ENCODE results near the gene NKX2-3.
A peak's percentile ranks its signal among the peaks of the same experiment; 100 is the strongest.

The NKX2-3 gene

DNA sequence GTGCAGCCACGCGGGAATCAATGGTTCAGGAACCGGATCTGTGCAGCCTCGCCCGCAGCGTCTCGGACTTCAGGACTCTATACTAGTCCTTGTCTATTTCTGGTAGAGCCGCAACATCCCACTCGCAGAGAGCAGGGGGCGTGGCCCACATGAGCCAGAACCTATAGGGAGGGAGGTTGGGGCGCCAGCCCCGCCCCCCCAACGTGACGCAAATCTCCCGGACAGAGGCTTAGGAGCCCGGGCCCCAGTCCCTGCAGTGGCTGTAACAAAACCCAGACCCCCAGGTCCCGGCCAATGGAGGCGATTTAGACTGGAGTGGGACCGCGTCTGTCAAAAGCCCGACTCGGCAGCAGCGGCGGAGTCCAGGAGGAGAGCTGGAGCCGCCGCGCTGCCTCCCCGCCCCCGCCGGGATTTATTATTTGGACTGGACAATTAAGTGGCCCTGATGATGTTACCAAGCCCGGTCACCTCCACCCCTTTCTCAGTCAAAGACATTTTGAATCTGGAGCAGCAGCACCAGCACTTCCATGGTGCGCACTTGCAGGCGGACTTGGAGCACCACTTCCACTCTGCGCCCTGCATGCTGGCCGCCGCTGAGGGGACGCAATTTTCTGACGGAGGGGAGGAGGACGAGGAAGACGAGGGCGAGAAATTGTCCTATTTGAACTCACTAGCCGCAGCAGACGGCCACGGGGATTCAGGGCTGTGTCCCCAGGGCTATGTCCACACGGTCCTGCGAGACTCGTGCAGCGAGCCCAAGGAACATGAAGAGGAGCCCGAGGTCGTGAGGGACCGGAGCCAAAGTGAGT lies at the start of gene NKX2-3:
NKX2-3 (plus strand) TSS at position 256 of the 809 bp plus-strand sequence; CDS start at position 446, 190 bp downstream.
- peaks cover 100% of the 10 kb centered on the region for H3K27me3 ChIP-seq (ENCODE audit: control insufficient read depth, insufficient read depth, low read length)
- no peaks in the 10 kb centered on the region for H3K9me3 ChIP-seq (ENCODE audit: control insufficient read depth, insufficient read depth, low read depth, low read length)
- peak within 1 kb of the TSS; percentile 33 for H3K4me3 ChIP-seq (ENCODE audit: low read depth, low read length)
- no peak within 1 kb of the TSS for H3K9ac ChIP-seq (ENCODE audit: low read length)
- peaks cover 38% of the 10 kb centered on the region for H3K4me1 ChIP-seq (ENCODE audit: control insufficient read depth, insufficient read depth, low read length)
- H3K27ac ChIP-seq (ENCODE audit: low read depth, low read length): no peak within 1 kb of the TSS
- H3K36me3 ChIP-seq (ENCODE audit: control insufficient read depth, insufficient read depth, low read length): no peaks in the 10 kb centered on the region

- H3K4me3 ChIP-seq (ENCODE audit: low read depth, low read length): no peak overlapping the region
- peaks cover 52% of the 10 kb centered on the region for H3K27me3 ChIP-seq (ENCODE audit: control insufficient read depth, insufficient read depth, low read length)
- H3K27ac ChIP-seq (ENCODE audit: low read depth, low read length): no peak overlapping the region
- H3K4me1 ChIP-seq (ENCODE audit: control insufficient read depth, insufficient read depth, low read length): 0 out of 2 replicates have a peak, but pooled peaks cover 2% of the 10 kb centered on the region
- no peak overlapping the region for H3K9ac ChIP-seq (ENCODE audit: low read length)
- H3K36me3 ChIP-seq (ENCODE audit: control insufficient read depth, insufficient read depth, low read length): no peaks in the 10 kb centered on the region
- 0 out of 2 replicates have a peak, but pooled peaks cover 3% of the 10 kb centered on the region for H3K9me3 ChIP-seq (ENCODE audit: control insufficient read depth, insufficient read depth, low read depth, low read length)
These were observed 47.8 kb upstream of the NKX2-3 start for GRCh38 chr10:99484626-99485581.

GRCh38 chr10:99487125-99487807 lies 45.5 kb upstream of the NKX2-3 start:
- Histone ChIP-seq H3K27ac (ENCODE audit: low read depth, low read length) (no peak overlapping the region), H3K9ac (ENCODE audit: low read length) (no peak overlapping the region), H3K36me3 (ENCODE audit: control insufficient read depth, insufficient read depth, low read length) (no peaks in the 10 kb centered on the region), H3K27me3 (ENCODE audit: control insufficient read depth, insufficient read depth, low read length) (peaks cover 74% of the 10 kb centered on the region), H3K9me3 (ENCODE audit: control insufficient read depth, insufficient read depth, low read depth, low read length) (no peaks in the 10 kb centered on the region), H3K4me1 (ENCODE audit: control insufficient read depth, insufficient read depth, low read length) (0 out of 2 replicates have a peak, but pooled peaks cover 2% of the 10 kb centered on the region), H3K4me3 (ENCODE audit: low read depth, low read length) (no peak overlapping the region)

DNA sequence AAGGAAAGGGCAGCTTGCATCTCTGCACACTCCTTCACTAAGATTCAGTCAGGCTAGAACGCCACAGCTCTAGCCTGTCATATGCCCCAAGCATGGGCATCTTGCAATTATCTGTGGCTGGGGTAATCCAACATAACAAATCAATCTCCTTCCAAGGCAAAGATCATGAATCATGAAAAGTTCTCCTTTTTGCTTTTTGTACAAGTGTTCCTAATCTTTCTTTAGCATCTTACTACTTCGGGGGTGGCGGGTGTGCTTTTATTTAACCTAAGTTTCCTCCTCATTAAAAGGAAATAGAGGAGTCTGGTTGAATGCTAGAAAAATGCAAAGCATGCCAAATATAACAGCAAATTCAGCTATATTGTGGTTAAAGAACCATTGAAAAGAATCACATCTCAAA lies 43.5 kb upstream of the NKX2-3 start:
- Histone ChIP-seq H3K9ac (ENCODE audit: low read length) (no peak overlapping the region), H3K27me3 (ENCODE audit: control insufficient read depth, insufficient read depth, low read length) (peaks cover 77% of the 10 kb centered on the region), H3K27ac (ENCODE audit: low read depth, low read length) (no peak overlapping the region)

DNA sequence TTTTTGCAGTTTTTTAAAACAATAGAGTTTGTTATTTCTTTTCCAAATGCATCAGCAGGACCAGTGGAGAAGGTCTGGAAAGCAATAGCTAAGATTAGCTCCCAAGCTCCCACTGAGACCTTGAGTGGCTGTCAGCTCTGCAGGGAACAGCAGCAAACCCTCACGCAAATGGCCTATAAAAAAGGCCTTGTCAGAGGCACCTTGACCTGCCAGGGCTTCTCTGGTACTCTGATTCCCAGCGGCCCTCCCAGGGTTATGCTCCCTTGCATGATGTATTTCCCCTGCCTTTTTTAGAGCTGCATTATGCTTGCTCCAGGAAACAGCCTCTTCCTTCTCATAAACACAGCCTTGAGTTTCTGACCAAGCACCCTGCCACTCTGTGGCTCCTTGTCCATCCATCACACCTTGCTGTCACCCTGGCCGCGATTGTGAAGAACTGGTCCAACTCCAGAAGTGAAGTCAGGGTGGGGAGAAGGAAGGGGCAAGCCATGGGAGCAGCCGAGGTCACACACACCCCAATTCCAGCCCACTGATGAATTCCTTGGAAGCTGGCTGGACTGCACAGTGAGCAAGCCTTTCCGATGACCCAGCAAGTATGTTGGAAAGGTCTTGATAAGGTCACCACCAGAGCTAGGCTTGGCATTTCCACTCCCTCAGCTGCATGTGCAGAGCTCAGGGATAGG lies 35.3 kb upstream of the NKX2-3 start:
- Histone ChIP-seq H3K36me3 (ENCODE audit: control insufficient read depth, insufficient read depth, low read length) (no peaks in the 10 kb centered on the region), H3K27ac (ENCODE audit: low read depth, low read length) (no peak overlapping the region), H3K9ac (ENCODE audit: low read length) (no peak overlapping the region), H3K4me3 (ENCODE audit: low read depth, low read length) (no peak overlapping the region), H3K9me3 (ENCODE audit: control insufficient read depth, insufficient read depth, low read depth, low read length) (no peaks in the 10 kb centered on the region), H3K4me1 (ENCODE audit: control insufficient read depth, insufficient read depth, low read length) (no peaks in the 10 kb centered on the region), H3K27me3 (ENCODE audit: control insufficient read depth, insufficient read depth, low read length) (peaks cover 57% of the 10 kb centered on the region)

More for the DNA sequence above, 43.5 kb upstream of the NKX2-3 start:
- Histone ChIP-seq H3K4me1 (ENCODE audit: control insufficient read depth, insufficient read depth, low read length) (0 out of 2 replicates have a peak, but pooled peaks cover 2% of the 10 kb centered on the region), H3K36me3 (ENCODE audit: control insufficient read depth, insufficient read depth, low read length) (no peaks in the 10 kb centered on the region), H3K4me3 (ENCODE audit: low read depth, low read length) (no peak overlapping the region), H3K9me3 (ENCODE audit: control insufficient read depth, insufficient read depth, low read depth, low read length) (no peaks in the 10 kb centered on the region)

DNA sequence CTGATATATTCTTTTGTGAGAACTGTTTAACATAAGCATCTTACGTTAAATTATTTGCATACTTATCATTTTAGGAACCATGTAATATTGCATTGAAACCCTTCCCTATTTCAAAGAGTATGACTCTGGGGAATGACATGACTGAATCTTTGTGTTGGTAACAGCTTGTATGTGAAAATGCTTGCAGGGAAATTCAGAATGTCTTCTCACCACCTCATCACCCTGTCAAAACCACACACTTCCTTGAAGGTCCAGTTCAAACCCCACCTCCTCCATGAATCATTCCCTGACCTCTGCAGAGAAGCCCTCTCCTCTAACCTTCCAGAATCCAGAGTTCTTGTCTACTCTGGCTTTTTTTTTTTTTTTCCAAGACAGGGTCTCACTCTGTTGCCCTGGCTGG lies 26.3 kb upstream of the NKX2-3 start:
- Histone ChIP-seq H3K4me3 (ENCODE audit: low read depth, low read length) (no peak overlapping the region), H3K4me1 (ENCODE audit: control insufficient read depth, insufficient read depth, low read length) (no peaks in the 10 kb centered on the region), H3K9ac (ENCODE audit: low read length) (no peak overlapping the region), H3K27me3 (ENCODE audit: control insufficient read depth, insufficient read depth, low read length) (peaks cover 66% of the 10 kb centered on the region), H3K9me3 (ENCODE audit: control insufficient read depth, insufficient read depth, low read depth, low read length) (no peaks in the 10 kb centered on the region), H3K27ac (ENCODE audit: low read depth, low read length) (no peak overlapping the region), H3K36me3 (ENCODE audit: control insufficient read depth, insufficient read depth, low read length) (no peaks in the 10 kb centered on the region)

GRCh38 chr10:99507265-99507664 lies 25.5 kb upstream of the NKX2-3 start:
- H3K27me3 ChIP-seq (ENCODE audit: control insufficient read depth, insufficient read depth, low read length): peaks cover 74% of the 10 kb centered on the region
- no peak overlapping the region for H3K4me3 ChIP-seq (ENCODE audit: low read depth, low read length)
- no peaks in the 10 kb centered on the region for H3K36me3 ChIP-seq (ENCODE audit: control insufficient read depth, insufficient read depth, low read length)
- no peaks in the 10 kb centered on the region for H3K4me1 ChIP-seq (ENCODE audit: control insufficient read depth, insufficient read depth, low read length)
- H3K9me3 ChIP-seq (ENCODE audit: control insufficient read depth, insufficient read depth, low read depth, low read length): no peaks in the 10 kb centered on the region
- no peak overlapping the region for H3K9ac ChIP-seq (ENCODE audit: low read length)
- H3K27ac ChIP-seq (ENCODE audit: low read depth, low read length): no peak overlapping the region

GRCh38 chr10:99513061-99513460 lies 19.7 kb upstream of the NKX2-3 start:
- H3K36me3 ChIP-seq (ENCODE audit: control insufficient read depth, insufficient read depth, low read length): no peaks in the 10 kb centered on the region
- no peak overlapping the region for H3K9ac ChIP-seq (ENCODE audit: low read length)
- no peaks in the 10 kb centered on the region for H3K4me1 ChIP-seq (ENCODE audit: control insufficient read depth, insufficient read depth, low read length)
- H3K4me3 ChIP-seq (ENCODE audit: low read depth, low read length): no peak overlapping the region
- peaks cover 86% of the 10 kb centered on the region for H3K27me3 ChIP-seq (ENCODE audit: control insufficient read depth, insufficient read depth, low read length)
- H3K9me3 ChIP-seq (ENCODE audit: control insufficient read depth, insufficient read depth, low read depth, low read length): no peaks in the 10 kb centered on the region
- H3K27ac ChIP-seq (ENCODE audit: low read depth, low read length): no peak overlapping the region

- peaks cover 100% of the 10 kb centered on the region for H3K27me3 ChIP-seq (ENCODE audit: control insufficient read depth, insufficient read depth, low read length)
- H3K4me3 ChIP-seq (ENCODE audit: low read depth, low read length): peak overlapping the region; percentile 46
- H3K4me1 ChIP-seq (ENCODE audit: control insufficient read depth, insufficient read depth, low read length): peaks cover 44% of the 10 kb centered on the region
- H3K36me3 ChIP-seq (ENCODE audit: control insufficient read depth, insufficient read depth, low read length): no peaks in the 10 kb centered on the region
- H3K27ac ChIP-seq (ENCODE audit: low read depth, low read length): no peak overlapping the region
- no peaks in the 10 kb centered on the region for H3K9me3 ChIP-seq (ENCODE audit: control insufficient read depth, insufficient read depth, low read depth, low read length)
- H3K9ac ChIP-seq (ENCODE audit: low read length): no peak overlapping the region
These were observed 13.1 kb upstream of the NKX2-3 start for GRCh38 chr10:99519690-99520039.

DNA sequence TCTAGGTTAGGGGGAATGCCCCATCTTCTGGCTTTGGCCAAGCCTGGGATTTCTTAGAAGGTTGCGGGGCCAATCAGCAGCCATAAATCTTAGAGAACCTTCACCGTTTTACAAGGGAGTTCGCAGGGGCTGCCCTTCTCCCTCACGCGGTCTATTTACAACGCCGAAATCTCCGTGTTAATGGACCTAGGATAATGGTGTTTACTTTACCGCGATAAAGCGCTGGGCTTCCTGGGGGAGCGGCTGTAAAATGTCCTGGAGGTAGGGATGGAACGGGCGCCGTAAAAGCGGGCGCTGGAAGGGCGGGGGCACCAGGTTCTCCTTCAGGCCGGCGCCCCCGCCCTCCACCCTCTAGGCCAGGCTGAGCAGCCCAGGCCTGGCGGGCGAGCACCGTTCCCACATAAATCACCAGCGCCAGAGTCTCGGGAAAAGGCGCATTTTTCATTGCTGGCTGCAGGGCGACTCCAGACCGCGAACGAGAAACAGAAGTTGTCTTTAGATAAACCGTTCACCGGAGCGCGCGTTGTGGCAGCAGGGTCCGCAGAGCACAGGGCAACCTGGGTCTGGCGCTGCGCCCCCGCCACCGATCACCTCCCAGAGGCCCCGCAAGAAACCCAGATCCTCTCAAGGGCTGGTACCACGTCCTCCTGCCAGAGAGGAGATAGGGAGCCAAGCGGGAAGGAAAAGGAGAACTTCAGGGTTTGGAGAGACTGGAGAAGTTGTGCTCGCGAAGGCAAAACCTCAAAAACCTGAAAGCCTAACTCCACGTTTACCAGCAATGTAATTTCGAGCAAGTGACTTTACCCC lies 12.5 kb upstream of the NKX2-3 start:
- H3K9me3 ChIP-seq (ENCODE audit: control insufficient read depth, insufficient read depth, low read depth, low read length): no peaks in the 10 kb centered on the region
- H3K27me3 ChIP-seq (ENCODE audit: control insufficient read depth, insufficient read depth, low read length): peaks cover 100% of the 10 kb centered on the region
- peaks cover 49% of the 10 kb centered on the region for H3K4me1 ChIP-seq (ENCODE audit: control insufficient read depth, insufficient read depth, low read length)
- no peak overlapping the region for H3K9ac ChIP-seq (ENCODE audit: low read length)
- H3K27ac ChIP-seq (ENCODE audit: low read depth, low read length): no peak overlapping the region
- H3K4me3 ChIP-seq (ENCODE audit: low read depth, low read length): peak overlapping the region; percentile 46
- H3K36me3 ChIP-seq (ENCODE audit: control insufficient read depth, insufficient read depth, low read length): no peaks in the 10 kb centered on the region

Measured in HUES6 (cell line).